GM21515 (cell line): ENCODE measurements around the gene NOTCH4.
"Not testable (repeated sequence)": the region's sequence is repeated elsewhere in the genome, so short reads cannot be mapped to it uniquely, and the experiment has no call there.

Source experiments
- ATAC-seq: cut with Tn5 transposase; IDR thresholded peaks from one replicate; pipeline ENCODE4 v1.9.1; 2021; ENCODE audit not compliant: unreplicated experiment

Gene NOTCH4

DNA sequence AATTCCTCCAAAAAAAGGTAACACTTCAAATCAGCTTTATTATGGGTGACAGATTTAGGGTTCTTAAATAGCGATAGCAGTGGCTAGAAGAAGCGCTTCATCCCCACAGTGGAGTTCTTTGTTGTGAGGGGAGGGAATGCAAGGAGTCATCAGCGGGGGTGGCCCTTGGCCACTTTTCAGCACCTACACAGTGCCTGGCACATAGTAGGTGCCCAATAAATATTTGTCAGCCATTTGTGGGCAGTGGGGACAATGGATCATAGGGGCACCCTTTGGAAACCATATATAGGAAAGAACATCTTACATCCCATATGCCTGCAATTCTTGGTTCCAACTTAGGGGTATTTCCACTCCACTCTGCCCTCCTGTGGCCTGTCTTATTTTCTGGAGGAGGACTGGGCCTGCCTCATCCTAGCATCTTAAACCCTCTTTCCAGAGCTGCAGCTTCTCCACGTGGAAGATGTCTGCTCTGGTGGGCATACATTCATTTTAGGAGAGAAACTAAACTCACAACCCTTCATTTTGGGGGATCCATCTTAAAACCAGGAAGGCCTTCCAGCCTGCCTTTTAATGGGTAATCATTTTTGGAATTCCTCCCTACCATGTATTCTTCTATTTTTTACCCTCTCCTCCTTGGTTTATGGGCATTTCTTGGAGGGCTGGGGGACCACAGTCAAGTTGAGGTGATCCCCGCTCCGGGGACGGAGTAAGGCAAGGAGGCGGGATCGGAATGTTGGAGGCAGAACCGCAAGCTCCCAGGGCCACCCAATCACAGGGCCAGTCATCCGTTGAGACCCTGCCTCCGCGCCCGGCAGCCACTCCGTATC lies 28.8 kb downstream of the NOTCH4 start:
- no peak for ATAC-seq

DNA sequence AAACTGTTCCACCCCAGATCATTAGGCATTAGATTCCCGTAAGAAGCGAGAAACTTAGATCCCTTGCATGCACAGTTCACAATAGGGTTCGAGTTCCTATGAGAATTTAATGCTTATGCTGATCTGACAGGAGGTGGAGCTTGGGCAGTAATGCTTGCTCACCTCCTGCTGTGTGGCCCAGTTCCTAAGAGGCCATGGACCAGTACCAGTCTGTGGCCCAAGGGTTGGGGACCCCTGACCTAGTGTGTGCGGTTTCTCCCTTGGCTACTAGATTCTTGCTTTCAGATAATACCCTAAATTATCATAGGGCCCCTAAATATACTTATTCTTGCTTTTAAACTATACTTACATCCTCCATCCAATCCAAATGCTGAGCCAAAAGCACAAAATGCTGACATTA lies 29.5 kb downstream of the NOTCH4 start:
- no peak for ATAC-seq

DNA sequence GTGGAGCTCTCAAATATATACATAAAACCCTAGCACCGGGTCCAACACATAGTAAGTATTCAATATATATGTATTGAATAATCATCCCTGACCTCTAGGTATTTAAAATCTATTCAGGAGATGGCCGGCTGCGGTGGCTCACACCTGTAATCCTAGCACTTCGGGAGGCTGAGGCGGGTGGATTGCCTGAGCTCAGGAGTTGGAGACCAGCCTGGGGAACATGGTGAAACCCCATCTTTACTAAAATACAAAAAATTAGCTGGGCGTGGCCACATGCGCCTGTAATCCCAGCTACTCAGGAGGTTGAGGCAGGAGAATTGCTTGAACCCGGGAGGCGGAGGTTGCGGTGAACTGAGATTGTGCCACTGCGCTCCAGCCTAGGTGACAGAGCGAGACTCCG lies 30.8 kb downstream of the NOTCH4 start:
- not testable (repeated sequence) for ATAC-seq

DNA sequence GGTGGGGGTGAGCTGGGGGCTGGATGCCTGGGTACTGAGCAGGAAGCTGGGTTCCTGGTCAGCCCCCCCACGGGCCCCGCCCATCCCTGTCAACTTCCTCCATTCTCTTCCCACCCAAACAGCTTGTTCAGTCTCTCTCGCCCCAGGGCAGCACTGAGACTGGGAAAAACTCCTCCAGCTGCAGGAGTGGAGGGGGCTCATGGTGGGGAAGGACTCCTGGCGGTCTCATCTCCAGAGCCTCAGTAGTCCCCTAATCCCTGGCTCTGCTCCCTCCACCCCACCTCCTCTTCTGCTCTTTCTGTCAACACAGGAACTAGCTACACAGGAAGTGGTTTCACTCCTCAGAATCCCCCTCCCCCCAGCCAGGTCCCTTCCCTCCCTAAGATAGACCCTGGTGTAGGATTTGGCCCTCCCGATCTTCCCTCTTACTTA lies 31.2 kb downstream of the NOTCH4 start, which contains the start of gene GPSM3:
Gene GPSM3, minus strand, starts transcription at position 36 of the 432 bp plus-strand sequence. CDS start 130 bp downstream, outside the sequence.
- no peak for ATAC-seq

DNA sequence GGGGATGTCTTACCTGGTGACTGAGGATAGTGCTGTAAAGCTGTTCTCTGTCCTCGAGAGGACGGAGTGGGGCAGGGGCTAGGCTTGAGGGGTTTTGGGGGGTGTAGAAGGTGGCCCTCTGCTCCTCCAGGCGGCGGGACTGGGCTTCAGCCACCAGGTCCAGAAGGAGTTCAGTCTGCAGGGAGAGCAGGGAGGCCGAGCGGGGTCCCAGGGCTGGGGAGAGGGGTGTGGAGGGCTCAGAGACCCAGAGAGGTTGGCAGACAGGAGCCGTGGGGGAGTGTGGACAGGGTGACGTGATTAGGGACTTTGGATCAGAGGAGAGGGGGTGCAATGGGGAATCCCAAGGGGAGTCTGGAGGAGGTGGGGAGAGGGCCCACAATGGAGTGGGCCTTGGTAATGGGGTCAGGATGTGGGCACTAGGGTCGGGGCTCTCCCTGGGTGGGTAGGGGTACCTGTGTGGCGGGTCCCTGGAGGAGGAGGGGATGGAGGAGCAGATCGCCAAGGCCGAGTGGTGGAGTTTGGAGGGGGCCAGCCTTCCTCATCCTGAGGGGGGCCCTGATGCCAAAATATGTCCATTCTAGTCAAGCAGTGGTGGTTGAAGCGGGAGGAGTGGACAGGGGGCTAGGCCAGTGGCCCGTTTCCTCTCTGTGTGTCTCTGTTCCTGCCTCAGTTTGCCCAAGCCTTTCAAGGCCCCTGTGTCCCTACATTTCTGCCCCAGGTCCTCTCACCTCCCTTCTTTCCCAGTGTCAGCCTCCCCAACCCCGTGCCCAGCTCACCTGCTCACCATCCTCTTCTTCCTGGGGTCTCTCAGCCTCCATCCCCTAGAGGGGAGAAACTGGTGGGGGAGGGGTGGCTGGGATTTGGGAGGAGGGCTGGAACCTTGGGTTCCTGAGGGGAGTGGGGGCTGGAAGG lies 31.9 kb downstream of the NOTCH4 start:
- ATAC-seq = no peak

DNA sequence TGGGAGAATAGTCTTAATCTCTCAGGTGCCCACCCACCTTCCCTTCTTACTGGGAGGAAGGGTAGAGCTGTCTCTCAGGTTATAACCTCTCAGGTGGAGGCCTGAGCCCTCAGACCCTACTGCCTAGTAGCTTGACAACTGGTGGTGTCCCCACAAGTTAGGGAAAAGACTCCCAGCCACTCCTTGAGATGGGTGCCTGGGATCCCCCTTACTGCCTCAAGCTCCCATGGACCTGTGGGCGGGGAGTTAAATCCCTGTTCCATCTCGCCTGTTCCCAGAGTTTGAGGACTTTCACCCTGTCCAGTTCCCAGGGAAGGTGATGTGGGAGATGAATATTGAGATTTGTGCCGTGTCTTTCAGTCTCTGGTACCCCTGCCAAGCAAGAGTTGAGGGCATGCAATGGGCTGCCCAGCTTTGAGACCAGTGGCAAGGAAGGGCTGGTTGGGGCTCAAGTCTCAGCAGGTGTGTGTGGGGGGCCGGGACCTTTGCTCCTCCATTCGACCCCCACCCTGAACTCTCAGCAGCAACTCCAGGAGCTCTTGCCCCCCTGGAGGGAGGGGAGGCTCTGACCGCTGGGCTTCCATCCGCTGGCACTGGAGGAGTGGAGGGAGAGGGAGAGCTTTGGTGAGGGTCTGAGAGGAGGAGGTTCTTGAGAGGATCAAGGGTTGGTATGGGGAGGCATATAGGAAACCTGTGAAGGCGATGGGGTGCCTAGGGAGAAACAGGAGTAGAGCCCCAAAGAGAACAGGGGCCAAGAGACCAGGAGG lies 32.8 kb downstream of the NOTCH4 start:
- ATAC-seq = no peak

DNA sequence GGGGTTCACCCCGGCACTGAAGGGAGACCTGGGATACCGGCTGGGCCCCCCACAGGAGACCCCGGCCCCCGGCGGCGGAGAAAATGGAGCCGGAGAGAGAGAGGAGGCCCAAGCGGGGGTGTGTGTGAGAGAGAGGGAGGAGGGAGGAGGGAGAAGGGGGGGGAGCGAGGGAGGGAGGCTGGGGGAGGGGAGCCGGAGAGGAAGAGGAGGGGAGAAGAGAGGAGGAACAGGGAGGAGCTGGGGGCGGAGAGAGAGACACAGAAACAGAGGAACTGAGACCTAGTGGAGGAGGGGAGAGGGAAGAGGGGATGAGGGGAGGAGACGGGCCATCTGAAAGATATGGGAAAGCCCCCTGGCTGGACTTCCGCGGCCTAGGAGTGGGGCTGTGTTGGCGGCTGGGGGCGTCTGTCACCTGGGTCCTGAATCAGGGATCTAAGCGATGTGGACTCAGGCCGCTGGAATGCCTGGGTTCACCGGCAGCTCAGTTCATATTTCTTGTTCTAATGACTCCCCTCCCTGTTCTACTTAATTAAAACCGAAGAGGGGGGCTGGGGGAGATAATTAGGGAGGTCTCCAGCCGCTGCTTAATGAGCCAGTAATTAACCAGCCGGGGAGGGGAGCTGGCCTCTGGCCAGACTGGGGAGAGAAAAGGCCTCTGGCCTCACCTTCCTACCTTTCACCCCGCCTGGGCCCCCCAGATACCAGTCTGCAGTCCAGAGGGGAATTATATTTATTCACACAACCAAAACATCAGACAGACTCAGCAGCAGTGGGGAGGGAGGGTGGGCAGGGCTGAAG lies 33.6 kb downstream of the NOTCH4 start, which contains the start of gene PBX2:
Gene PBX2, minus strand, starts transcription at position 149 of the 798 bp plus-strand sequence. CDS start 287 bp downstream, outside the sequence.
- ATAC-seq = peak; percentile 43

DNA sequence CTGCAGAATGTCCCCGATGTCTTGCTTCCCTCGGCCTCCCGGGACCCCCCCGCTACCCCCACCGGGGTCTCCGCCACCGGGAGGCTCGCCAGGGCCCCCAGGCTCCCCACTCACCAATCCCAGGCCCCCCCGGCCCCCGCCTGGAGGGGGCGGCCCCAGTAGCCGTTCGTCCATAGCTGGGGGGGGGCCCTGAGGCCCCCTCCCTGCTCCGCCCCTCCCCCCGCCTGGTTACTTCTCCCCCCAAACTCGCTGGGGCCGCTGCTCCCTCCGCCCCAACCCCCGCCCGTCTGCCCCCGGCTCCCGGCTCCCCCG lies 34.2 kb downstream of the NOTCH4 start:
- ATAC-seq = no peak

DNA sequence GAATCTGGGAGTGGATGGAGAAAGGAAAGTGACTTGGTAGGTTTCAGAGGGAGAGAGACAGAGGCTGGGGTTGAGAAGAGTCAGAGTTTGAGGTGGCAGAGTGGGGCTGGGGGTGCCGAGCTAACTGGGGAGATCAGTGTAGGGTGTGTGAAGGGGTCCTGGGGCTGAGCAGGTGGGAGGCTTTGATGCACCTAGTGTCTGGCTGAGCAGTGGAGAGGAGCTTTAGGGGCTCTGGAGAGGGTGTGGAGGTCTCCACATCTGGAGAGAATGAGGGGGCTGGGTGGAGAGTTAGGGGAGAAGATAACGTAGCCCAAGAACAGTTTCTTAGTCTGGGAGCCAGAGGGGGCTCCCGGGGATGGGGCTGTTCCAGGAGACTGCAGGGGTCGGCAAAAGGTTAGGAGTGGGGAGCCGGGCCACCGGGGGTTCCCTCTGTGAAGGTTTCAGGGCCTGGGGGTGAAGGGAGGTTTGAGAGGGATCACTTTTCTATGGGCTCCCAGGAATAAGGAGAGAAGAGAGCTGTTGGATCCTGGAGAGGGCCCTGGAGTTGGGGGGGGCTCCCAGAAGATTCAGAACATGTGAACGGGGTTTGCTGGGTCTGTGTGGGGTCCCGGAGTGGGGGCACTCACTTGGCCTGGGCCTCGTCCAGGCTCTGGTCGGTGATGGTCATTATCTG lies 34.7 kb downstream of the NOTCH4 start:
- ATAC-seq = no peak

DNA sequence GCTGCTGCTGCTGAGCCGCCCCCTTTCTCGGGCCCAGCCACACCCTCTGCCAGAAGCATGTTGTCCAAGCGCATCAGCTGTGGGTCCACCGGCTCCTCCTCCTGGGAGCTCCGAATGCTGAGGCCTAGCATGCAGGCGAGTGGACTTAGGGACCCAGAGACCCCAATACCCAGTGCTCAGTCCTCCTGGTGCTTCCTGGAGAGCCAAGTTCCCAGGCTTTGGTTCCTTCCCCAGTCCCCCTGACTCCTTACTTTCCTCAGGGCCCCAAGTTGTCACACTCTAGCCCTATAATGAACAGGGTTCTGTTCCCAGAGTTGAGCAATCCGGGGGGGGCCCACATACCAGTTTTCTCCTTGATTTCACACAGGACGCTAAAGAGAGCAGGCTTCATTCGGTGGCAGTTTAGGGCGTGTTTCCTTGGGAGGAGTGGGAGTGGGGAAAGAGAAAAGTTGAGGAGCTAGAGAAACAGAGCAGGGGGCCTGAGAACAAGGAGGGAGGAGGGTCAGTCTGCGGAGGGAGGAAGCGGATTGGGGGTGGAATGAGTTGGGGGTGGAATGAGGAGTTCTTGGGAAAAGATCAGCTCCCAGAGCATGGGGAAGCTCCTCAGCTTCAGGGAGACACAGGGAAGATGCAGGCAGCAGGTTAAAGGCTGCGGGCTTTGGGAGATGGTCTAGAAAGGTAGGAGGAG lies 35.3 kb downstream of the NOTCH4 start:
- no peak for ATAC-seq

DNA sequence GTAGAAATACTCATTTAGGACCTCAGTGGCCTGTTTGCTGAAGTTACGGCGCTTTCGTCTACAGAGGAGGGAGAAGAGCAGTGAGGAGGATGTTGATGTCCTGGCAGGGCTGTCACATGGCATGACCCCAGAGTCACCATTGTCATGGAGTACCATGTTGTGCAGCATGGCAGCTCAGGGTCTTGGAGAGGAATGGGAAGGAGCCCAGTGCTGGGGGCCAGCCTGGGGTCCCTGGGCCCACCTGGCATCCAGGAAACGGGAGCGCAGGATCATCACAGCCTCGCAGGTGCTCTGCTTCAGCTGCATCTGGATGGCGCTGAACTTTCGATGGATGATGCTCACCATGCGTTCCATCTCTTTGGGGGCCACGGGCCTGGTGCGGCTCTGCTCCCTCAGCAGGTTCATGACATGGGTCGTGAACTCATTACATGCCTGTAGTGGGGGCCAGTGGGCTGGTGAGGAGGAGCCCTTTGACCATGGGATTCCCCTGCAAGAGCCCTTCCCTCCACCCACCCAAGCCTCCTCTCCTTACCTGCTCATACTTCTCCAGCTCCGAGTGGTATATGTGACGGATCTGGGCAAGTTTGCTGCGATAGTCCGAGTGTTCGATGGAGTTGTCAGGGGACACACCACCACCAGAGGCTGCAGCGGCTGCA lies 36.0 kb downstream of the NOTCH4 start:
- ATAC-seq = not testable (repeated sequence)

DNA sequence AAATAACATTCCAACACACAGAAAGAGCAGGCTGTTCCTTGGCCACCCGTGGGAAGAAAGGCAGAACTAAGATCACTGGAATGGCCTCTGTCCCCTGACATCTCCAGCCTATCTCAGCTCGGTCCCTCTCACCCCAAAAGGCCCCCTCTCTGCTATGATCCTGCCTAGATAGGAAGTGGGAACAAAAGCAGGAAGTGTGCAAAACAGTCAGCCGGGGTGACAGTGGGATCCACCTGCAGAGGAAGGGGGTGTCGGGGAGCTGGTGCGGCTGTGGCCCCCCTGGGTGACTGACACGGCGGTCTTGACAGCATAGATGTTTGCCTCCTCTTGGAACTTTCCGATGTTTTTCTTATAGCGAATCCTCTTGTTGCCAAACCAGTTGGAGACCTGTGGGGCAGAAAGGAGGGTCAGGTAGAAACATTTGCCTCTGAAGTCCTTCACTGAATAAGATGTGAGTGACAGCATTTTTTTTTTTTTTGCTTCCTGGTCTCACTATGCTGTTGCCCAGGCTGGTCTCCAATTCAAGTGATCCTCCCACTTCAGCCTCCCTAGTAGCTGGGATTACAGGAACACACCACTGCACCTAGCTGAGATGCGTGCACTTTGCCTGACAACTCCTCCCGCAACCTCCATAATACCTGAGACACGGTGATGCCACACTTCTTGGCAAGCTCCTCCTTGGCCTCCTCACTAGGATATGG lies 36.7 kb downstream of the NOTCH4 start:
- no peak for ATAC-seq

DNA sequence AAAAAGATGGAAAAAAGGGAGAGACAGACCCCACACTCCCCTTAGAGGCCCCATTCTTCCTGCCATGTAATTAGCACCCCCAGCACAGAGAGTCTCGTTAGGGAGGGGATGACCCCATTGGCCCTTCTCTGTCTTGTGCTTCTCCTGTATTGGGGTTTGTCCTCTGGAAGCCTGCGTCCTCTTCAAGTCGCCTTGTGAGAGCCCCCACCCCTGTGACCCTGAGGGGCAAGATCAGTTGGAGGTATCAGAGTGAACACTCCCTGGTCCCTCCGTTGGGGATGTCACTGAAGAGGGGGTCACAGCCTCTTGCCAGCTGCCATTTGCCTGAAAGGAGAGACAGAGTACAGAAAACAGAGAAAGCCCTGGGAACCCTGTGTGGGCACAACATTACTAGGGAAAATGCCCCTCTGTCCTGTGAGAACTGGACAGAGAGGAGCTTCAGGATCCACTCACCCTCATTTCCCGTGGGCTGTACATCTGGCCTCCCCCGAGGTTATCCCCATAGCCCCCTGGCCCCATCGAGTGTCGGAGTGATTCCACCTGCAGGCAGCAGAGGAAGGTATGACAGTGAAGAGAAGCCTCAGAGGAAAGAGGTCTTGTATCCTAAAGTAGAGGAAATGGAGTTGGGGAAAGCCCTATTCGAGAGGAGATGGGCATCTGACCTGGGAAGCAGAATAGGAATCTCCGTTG lies 37.6 kb downstream of the NOTCH4 start:
- not testable (repeated sequence) for ATAC-seq

DNA sequence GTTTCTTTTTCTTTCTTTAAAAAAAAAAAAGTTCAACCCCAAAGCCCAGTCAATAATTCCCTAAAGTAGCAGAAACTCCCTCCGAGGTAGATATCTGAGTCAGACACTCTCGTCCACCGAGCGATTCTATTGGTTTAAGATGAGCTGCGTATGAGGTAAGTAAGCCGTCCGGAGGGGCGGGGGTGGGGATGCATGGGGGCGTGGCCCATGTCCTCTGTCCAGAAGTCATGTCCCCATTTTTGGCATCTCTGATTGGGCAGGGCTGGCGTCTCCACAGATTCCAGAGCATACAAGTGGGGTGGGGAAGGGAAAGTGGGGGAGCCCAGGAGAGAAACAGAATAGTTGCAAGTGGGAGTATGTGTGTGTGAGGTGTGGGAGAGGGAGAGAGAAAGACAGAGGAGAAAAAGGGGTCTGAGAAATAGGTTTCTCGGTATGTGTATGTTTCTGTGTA lies 38.2 kb downstream of the NOTCH4 start:
- ATAC-seq = not testable (repeated sequence)

DNA sequence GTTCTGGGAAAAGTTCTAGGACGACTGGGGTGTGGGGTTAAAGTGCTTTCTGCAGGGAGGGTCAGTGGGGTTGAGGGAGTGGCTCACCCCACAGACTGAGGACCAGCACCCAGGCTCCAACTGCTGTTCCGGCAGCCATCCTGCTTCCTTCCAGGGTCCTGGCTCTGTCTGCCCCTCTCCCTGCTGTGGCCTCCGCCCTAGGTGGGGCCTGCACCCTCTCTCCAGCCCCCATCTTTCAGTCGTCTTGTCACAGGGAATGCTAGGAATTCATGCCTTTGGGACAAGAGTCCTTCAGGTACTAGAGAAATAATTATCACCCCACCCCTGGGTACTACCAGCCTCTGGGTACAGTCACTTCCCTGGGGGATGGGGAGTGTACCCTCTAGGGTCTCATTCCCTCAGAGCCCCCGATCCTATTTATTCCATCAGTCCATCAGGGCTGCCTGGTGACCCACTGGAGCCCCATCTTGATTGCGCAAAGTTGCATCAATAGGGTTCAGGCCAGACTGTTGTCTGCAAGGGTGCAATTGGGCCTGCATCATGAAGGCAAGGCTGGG lies 39.7 kb downstream of the NOTCH4 start, which contains the start of gene AGER:
Gene AGER, minus strand, starts transcription at position 170 of the 557 bp plus-strand sequence. Its CDS starts 31 bp downstream, at position 139.
- no peak for ATAC-seq

DNA sequence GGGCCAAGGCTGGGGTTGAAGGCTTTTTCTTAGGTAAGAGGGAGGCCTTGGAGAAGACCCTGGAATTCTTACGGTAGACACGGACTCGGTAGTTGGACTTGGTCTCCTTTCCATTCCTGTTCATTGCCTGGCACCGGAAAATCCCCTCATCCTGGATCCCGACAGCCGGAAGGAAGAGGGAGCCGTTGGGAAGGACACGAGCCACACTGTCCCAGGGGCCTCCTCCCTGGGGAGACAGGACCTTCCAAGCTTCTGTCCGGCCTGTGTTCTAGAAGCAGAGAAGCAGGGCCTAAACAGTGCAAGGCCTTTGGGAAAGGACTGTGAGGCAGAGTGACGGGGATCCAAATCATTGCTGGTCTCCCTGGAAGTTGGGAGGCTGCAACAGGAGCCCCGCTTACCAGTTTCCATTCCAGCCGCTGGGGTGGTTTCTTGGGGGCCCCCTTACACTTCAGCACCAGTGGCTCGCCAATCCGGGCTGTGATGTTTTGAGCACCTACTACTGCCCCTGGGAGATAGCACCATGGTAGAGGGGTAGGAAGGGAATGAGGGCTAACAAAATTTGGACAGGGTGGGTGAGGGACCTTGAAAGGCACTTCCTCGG lies 40.3 kb downstream of the NOTCH4 start:
- ATAC-seq = no peak
